Measurements from ENCODE around the gene CRP.
"Not testable (repeated sequence)": the region's sequence is repeated elsewhere in the genome, so short reads cannot be mapped to it uniquely, and the experiment has no call there.

The CRP gene

DNA sequence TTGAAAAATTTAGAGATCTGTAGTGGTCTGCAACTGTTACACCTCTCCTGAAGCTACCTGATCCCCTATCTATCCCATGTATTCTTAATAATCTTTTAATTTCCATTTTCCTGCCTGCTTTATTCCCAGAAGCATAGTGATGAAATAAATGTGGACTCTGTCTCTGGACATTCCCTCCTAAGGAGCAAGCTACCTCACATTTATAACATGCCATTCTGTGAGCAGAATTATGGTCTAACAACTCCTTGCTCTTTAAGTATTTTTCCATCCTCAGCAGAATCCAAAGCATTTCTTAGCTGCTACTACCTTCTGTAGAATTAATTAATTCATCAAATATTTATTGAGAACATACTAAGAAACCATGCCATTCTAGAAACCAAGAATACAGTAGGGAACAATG is 15.1 kb downstream of the CRP start:
- no peak for DNase-seq

- no peak for DNase-seq
Measured at GRCh38 chr1:159687511-159687910, 26.9 kb downstream of the CRP start.

DNA sequence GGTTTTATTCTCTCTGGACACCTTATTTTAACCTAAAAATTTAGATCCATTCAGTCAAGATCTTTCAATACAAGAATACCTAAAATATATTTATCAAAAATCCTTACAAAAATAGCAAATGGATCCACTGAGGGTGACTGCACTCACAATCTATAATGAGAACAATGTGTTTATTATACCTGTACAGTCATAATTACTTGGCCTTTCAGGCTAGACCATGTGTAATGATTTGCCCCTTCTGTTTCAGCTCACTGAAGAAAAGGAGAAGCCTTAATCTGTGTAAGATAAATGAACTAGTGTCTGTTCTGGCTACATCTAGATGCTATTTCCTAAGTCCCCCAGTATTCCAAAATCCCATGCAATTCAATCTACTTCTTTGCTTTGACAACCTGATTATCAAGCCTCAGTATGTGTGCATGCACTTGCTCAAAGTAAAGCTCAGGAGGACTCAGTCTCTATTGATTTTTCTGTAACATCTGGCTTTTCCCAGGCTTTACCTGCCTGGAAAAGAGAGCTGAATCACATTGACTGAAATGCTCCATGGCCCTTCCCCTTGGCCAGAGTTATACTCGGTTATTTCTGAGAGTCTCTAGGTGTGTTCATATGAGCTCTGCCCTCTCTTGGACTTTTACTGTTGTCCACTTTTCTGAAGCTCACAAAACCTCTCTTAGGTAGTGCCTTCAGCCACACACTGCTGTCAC is 27.6 kb downstream of the CRP start:
- DNase-seq = no peak

- no peak for DNase-seq
Measured at GRCh38 chr1:159678939-159679338, 35.5 kb downstream of the CRP start.

- DNase-seq = no peak
Measured at GRCh38 chr1:159675046-159675445, 39.3 kb downstream of the CRP start.

DNA sequence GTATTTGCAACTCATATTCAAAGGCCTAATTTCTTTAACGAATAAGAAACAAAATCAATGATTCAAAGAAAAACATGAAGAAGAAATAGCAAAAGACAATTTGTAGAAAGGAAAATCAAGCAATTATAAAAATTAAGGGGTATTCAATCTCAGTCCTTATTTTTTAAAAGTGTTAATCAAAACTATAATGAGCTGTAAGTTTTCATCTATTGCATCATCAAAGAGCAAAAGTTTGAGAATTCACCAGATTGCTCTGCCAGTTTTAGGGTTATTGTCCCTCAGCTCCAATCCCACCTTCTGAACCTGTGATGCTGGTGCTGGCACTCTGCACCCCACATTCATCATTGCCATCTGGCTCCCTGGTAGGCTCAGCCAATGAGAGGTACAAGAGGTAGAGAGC is 42.0 kb downstream of the CRP start:
- not testable (repeated sequence) for DNase-seq

DNA sequence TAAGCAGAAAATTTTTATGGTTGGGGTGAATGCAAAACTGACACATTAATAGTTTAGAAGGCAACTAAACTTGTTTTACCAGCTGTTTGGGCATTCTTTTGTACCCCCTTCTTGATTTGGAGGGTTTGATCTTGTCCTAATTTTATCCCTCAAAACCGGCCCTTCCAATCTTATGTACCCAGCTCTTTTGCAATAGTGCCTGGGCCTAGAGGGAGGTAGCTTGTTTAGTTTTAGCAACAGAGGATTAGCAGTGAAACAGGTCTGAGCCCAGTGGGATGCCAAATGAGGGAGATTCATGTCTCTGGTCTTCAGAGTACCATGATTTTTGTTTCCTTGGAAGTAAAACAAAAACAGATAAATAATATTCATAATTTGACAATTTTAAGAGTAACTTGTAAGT is 45.1 kb downstream of the CRP start:
- no peak for DNase-seq

DNA sequence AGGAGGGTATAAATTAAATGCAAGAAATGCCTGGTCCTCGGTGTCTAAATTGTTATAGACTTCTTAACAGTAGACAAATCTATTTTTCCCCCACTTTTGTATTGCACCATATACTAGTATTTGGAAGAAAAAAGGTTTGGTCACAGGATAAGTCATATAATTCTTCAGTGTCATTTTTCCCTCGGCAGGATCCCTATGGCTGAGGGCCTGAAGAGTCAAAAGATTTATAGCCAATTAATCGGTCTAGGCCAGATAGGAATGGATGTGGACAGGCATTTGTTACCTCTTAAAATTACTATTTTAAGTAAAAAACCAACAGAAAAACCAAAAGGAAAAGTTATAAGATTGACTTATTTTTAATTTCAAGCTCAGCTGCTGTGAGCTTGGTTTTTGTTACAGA is 45.6 kb downstream of the CRP start:
- no peak for DNase-seq

DNA sequence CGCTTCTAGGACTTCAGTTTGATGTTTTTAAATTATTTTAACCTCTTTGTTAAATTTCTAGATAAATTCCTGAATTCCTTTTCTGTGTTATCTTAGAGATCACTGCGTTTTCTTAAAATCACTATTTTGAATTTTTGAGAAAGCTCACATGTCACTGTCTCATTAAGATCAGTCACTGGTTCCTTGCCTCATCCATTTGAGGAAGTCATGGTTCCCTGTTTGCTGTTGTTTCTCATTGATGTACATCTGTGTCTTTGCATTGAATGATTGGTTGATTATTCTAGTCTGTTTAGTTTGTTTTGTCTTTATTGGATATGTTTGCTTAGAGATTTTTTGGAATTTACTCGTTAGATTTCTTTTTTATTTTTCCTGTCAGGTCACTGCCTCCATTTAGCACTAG is 50.1 kb downstream of the CRP start:
- DNase-seq = no peak

DNA sequence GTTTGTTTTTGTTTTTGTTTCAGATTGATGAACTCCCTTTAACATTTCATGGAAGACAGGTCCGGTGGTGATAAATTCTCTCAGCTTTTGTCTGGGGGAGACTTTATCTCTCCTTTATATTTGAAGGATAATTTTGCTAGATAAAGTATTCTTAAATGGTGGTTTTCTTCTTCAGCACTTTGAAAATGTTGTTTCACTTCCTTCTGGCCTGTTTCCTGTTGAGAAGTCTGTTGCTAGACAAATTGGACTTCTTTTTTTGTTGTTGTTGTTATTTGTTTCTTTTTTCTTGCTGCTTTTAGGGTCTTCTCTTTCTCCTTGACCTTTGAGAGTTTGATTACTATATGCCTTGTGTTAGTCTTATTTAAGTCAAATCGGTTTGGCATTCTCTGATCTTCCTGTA is 50.8 kb downstream of the CRP start:
- DNase-seq = no peak
